ENCODE measurements around the gene C2CD4C.

DNA sequence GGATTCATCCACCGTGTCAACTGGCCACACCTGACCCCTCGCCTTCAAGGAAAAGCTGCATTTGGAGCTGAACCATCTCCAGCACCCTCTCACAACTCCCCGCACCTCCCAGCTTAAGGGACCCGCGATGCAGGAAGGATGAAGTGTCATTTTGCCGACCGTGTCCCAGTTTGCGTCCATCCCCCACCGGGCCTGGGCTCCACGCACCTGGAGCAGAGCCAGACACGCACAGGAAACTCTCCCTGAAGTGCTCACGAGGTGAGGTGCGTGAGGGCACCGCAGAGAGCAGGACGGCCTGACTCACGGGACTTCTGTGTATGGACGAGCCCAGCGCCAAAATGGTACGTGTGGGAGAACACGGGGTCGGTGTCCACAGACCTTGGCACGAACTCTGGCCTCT is 44.7 kb upstream of the C2CD4C start:
- TF ChIP-seq CTCF (IDR thresholded peaks at IDR 0.05; ENCODE audit: low read depth, low read length) (no peak), EZH2phosphoT487 (IDR thresholded peaks at IDR 0.05; ENCODE audit: low read depth) (no peak)

Measured in OCI-LY3 (cell line).